Prostate gland (tissue), 2 donors: ENCODE data around the gene NXN. TPM values are rescaled to one million over a fixed set of nuclear protein-coding genes. Genes with fewer than 3 reads are reported as not detected.

Experiments used
- DNase-seq: peaks from one replicate; pipeline ENCODE4 v3.0.0-alpha.2; 2019; ENCODE audit warnings: low spot score
- H3K27ac ChIP-seq, 2 donors: fragments of 200-600 bp; sonication (generic); 2 replicates each; pipeline ENCODE4 v1.5.1; 2017 to 2019
- H3K27me3 ChIP-seq: fragments of 200-600 bp; sonication (generic); replicated peaks from 2 replicates; pipeline ENCODE4 v1.5.1; 2019; ENCODE audit not compliant: insufficient read depth
- H3K36me3 ChIP-seq, 2 donors: fragments of 200-600 bp; sonication (generic); 1 replicate in 1 of 2; 2 replicates in 1 of 2; pipeline versions ENCODE4 v1.5.1 to v1.8.1; 2017 to 2019
- H3K4me1 ChIP-seq: fragments of 200-600 bp; sonication (generic); replicated peaks from 2 replicates; pipeline ENCODE4 v1.5.1; 2019
- H3K4me3 ChIP-seq, 2 donors: fragments of 200-600 bp; sonication (generic); 2 replicates each; pipeline ENCODE4 v1.5.1; 2017 to 2019
- H3K9me3 ChIP-seq: fragments of 200-600 bp; sonication (generic); 2 replicates; pipeline ENCODE4 v1.5.1; 2017
- CTCF ChIP-seq, 4 experiments: fragments of 200-600 bp in 2 of 4; fragments of 450-650 bp in 2 of 4; sonication (generic) in 2 of 4; IDR thresholded peaks; 1 replicate in 3 of 4; 2 replicates in 1 of 4; pipeline ENCODE4 v1.5.1; 2016 to 2019; ENCODE audit warnings: antibody characterized with exemption in 4 of 4, mild to moderate bottlenecking in 2 of 4, moderate library complexity in 2 of 4
- POLR2A ChIP-seq: fragments of 450-650 bp; IDR thresholded peaks from one replicate; pipeline ENCODE4 v1.6.1; 2016; ENCODE audit warnings: antibody characterized with exemption, mild to moderate bottlenecking
- POLR2AphosphoS5 ChIP-seq: sonication (generic); formaldehyde crosslinking; IDR thresholded peaks from one replicate; pipeline ENCODE4 v1.6.1; 2017; ENCODE audit warnings: antibody characterized with exemption
- WGBS: methylation state at CpG from one replicate; pipeline ENCODE4 v1.1.5; 2018; 5-methylcytosine and 5-hydroxymethylcytosine counted together
- intact Hi-C: fragments of 100-400 bp; cut with DNase I; formaldehyde crosslinking; loops from one replicate; pipeline ENCODE4 v1.14.2; 2022
- total RNA-seq, 2 donors: library from RNA; depleted of rRNA; stranded (reverse); fragments of >200 nt; gene quantifications; one replicate each; pipeline ENCODE4 v1.1.0, GENCODE V29; 2016

Gene NXN
- total RNA-seq, 2 donors from 2014 or later = 56.2 to 56.7 TPM

- no peaks in the 10 kb centered on the region for H3K4me1 ChIP-seq
Measured at GRCh38 chr17:903691-904481, 75.7 kb downstream of the NXN start.

GRCh38 chr17:902463-902862, 77.1 kb downstream of the NXN start:
- Histone ChIP-seq H3K4me1 (no peaks in the 10 kb centered on the region), H3K9me3 (no peaks in the 10 kb centered on the region), H3K36me3 (no peaks in the 10 kb centered on the region), H3K27ac (peak overlapping the region; percentile 72 to 77), H3K4me3 (no peak overlapping the region), H3K27me3 (no peaks in the 10 kb centered on the region)
- 75% methylated on average over 8 of the region's 8 CpGs for WGBS
- TF ChIP-seq POLR2AphosphoS5 (no peak), POLR2A (no peak), CTCF (IDR thresholded peaks at IDR 0.05) (no peak)
- intact Hi-C loops = loop anchor here (2.0 kb wide), 1 partner anchor 16 kb away; no protein-coding TSS in a partner anchor
- DNase-seq = no peak

More at GRCh38 chr17:903691-904481, 75.7 kb downstream of the NXN start:
- intact Hi-C loops = loop anchor here (2.0 kb wide), 1 partner anchor 17 kb away; no protein-coding TSS in a partner anchor
- no peak for TF ChIP-seq POLR2A
- TF ChIP-seq POLR2AphosphoS5 = peak; percentile 67
- WGBS = 22% methylated on average over 34 of the region's 34 CpGs
- no peaks in the 10 kb centered on the region for H3K9me3 ChIP-seq
- peak; percentile 61 for DNase-seq
- no peaks in the 10 kb centered on the region for H3K27me3 ChIP-seq
- no peaks in the 10 kb centered on the region for H3K36me3 ChIP-seq
- H3K27ac ChIP-seq = peak overlapping the region; percentile 68 to 73
- no peak overlapping the region for H3K4me3 ChIP-seq

GRCh38 chr17:901964-902363, 77.6 kb downstream of the NXN start:
- Histone ChIP-seq H3K4me1 (no peaks in the 10 kb centered on the region), H3K27ac (peak overlapping the region; percentile 72 to 77), H3K4me3 (no peak overlapping the region), H3K27me3 (no peaks in the 10 kb centered on the region), H3K9me3 (no peaks in the 10 kb centered on the region), H3K36me3 (no peaks in the 10 kb centered on the region)
- DNase-seq = no peak
- TF ChIP-seq CTCF (IDR thresholded peaks at IDR 0.05) (no peak), POLR2A (no peak), POLR2AphosphoS5 (no peak)
- intact Hi-C loops = loop anchor here (2.0 kb wide), 1 partner anchor 15 kb away; no protein-coding TSS in a partner anchor
- 85% methylated on average over 21 of the region's 21 CpGs for WGBS

GRCh38 chr17:901191-901950, 78.2 kb downstream of the NXN start:
- no peaks in the 10 kb centered on the region for H3K4me1 ChIP-seq
- H3K36me3 ChIP-seq = no peaks in the 10 kb centered on the region
- no peaks in the 10 kb centered on the region for H3K9me3 ChIP-seq
- no peak overlapping the region for H3K4me3 ChIP-seq
- no peak for DNase-seq
- no peaks in the 10 kb centered on the region for H3K27me3 ChIP-seq
- peak overlapping the region; percentile 72 to 77 for H3K27ac ChIP-seq
- WGBS = 47% methylated on average over 18 of the region's 18 CpGs
- intact Hi-C loops = no loop called here
- TF ChIP-seq POLR2A (no peak), CTCF (IDR thresholded peaks at IDR 0.05) (no peak), POLR2AphosphoS5 (peak; percentile 76)

GRCh38 chr17:900336-900934, 79.1 kb downstream of the NXN start:
- Histone ChIP-seq H3K9me3 (no peaks in the 10 kb centered on the region), H3K36me3 (no peaks in the 10 kb centered on the region), H3K4me3 (no peak overlapping the region), H3K4me1 (no peaks in the 10 kb centered on the region), H3K27ac (peak overlapping the region; percentile 41 to 42), H3K27me3 (no peaks in the 10 kb centered on the region)
- DNase-seq = no peak
- 19% methylated on average over 5 of the region's 5 CpGs for WGBS
- intact Hi-C loops = no loop called here
- TF ChIP-seq POLR2AphosphoS5 (peak; percentile 19), POLR2A (no peak), CTCF (IDR thresholded peaks at IDR 0.05) (no peak)
